GM18517 (cell line): ENCODE data around the gene GH2.
A peak's percentile ranks its signal among the peaks of the same experiment; 100 is the strongest.
"Not testable (repeated sequence)": the region's sequence is repeated elsewhere in the genome, so short reads cannot be mapped to it uniquely, and the experiment has no call there.

Source experiments
- ATAC-seq: cut with Tn5 transposase; IDR thresholded peaks from one replicate; pipeline ENCODE4 v1.9.1; 2021; ENCODE audit warnings: mild to moderate bottlenecking, moderate library complexity; ENCODE audit not compliant: unreplicated experiment

GH2 gene

DNA sequence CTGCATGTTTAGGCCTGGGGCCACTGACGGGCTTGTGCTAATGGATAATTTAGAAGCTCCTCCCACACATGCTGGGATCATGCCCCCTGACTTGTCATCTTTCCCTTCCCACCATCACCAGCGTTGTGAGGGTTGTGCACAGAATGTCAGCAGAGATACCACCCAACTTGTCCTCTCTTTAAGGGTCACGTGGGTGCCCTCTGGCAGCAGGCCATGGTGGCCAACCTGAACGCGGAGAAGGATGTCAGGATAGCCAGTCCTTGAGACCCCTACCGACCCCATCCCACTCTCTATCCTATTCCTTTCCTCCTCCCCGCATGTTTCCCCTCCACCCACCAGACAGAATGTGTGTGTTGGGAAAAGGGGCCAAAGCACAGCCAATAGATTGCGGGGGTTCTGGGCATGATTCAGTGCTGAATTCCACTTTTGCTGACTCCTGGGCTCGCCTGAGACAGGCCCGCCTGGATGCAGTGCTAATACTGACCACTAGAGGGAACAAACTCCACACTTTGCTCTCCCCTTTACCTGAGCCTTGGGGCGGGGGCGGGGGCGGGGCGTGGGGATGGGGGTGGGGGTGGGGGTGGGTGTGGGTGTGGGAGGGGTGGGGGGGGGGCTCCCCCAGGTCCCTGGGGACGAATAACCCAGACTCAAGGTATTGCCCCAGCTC, at the start of gene GH2:
Gene GH2, minus strand, starts transcription at position 10 of the 667 bp plus-strand sequence. CDS start 143 bp downstream, outside the sequence.
- ATAC-seq = no peak

DNA sequence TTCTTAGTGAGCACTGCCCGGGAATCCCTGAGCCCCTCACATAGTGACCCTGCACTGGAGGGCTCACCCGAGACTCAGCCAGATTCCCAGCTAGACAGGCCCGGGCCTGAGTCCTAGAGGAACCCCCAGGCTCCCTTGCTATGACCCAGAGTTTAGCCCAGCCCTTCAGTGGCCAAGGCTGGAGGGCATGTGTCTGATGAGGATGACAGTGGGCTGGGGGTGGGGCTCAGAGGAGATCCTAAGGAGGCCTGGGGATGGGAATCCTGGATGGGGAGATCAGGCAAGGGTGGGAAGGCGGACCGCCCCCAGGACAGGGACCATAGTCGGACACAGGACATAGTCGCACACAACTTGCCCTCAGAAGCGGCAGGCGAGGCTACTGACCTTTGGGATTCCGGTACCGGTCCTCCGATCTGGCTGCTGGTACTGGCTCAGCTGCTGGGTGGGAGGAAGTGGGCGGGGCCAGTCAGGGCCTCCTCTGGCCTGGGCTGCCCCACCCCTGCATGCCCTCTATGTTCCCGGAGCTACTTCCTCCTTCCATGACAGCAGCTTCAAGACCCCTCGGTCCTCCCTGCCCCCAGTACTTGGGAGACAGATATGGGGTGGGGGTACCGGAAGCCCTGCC, 49.3 kb upstream of the GH2 start:
- no peak for ATAC-seq

DNA sequence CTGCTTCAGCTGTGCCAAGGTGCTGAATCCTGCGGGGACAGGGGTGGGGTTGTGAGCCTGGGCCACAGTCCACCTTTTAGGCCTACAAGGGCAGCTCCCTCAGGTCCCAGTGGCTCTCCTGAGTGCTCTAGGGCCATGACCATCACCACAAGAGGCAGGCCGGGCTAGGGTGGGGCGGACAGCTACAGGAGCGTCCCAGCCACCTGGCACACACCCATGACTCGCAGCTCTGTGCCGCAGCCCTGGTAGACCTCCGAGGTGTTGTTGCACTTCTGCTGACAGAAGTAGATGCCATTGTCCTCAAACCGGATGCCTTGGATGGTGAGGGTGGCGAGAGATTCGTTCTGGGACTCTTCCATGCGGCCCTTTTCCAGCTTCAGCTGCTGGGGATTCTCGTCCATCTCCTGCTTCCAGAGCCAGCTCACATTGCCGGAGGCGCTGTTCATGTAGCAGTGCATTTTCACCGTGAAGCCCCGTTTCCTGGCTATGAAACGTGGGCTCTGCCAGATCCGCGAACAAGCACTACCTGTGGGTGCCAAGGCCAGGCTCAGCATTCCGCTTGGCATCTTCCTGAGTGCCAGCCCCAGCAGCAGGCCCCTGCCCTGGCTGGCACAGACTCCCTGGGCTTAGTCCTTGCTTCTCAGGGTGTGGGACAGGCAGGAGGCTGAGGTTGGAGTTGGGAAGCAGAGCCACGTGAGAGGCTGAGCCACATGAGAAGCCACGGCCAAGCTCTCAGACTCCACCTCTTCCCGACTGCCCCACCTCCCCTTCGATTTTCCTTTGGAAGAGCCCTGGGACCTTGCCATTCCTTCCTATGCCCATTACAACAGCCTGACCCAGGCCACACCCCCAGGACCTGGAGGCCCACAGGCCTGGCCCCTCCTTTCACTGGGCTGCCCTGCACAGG, 48.4 kb upstream of the GH2 start:
- ATAC-seq = no peak

DNA sequence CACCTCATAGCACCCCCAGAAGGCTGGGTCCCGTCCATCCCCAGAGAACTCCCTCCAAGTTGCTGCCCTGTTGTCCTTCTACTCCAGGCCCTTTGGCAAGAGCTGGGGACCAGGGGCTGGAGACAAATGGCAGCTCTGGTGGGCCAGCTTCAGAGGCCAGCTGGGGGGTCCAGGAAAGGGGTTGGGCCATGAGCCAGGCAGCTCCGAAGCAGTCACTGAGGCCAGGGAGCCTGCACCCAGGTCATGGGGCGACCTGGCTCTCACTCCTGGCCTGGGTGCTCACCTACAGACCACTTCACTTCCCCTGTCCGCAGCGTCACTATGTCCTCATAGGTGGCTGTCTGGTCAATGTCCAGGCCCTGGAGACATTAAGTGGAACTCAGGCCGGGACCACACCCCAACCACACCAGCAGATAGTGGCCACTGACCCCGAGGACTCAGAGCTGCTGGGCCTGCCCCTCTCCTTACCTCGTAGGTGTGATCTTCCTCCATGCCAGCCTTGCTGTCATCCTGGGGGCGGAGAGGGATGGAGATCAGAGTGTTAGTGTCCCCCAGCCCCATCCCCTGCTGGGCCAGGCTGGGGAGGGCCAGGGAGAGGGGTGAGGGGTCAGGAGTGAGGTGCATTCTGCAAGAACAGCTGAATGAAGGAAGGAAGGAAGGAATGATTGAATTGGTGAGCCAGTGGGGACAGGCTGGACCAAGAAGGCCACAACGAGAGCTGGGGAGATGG, 47.4 kb upstream of the GH2 start:
- ATAC-seq = no peak

DNA sequence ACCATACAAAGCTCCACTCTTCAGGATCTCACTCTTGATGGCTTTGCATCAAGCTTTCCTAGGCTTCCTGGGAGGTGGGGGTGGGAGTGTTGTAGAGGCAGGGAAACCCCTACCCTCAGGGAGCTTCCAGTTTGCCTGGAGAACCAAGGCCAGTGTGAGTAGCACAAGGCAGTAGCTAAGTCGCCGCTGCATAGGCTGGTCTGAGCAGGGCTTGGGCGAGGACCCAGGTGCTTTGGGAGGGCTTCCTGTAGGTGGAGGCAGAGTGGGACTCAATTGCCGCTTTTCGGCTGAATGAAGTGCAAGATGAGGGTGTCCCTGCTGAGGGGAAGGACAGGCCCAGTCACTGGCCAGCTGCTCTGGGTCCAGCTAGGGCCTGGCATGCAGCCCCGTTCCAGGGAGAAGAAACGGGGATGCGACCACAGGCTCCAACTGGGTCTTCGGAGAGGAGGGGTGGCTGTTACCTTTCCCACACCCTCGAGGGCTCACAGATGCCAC, 46.5 kb upstream of the GH2 start:
- ATAC-seq = no peak

DNA sequence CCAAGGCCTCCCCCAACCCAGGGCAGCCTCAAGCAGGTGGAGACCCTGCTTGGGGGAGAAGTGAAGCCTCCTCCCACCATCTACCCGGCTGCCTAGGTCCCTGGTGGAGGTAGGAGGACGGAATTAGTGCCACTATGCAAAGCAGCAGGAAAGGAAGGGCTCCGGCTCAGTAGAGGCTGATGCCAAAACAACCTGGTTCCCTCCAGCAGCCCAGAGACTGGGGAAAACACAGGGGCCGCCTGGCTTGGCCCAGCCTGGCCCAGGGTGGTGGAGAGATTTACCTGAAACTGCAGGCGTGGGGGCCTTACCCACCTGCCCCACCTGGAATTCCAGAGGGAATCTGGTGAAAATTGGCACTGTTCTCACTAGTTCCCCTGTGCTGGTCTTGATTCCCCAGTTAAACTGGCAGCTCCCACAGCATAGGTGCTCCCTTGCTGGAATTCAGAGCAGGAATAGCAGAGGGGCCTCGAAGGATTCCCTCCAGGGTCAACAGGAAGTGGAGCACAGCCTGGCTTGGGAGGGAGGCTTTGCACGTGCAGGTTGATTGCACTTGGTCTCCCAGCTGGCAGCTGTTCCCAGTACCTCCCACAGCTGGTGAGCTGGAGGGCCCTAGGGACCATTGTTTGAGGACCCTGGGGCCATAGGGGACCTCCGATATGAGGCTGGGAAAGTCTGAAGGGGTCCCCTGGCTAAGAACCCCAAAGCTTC, 45.9 kb upstream of the GH2 start:
- ATAC-seq = no peak

DNA sequence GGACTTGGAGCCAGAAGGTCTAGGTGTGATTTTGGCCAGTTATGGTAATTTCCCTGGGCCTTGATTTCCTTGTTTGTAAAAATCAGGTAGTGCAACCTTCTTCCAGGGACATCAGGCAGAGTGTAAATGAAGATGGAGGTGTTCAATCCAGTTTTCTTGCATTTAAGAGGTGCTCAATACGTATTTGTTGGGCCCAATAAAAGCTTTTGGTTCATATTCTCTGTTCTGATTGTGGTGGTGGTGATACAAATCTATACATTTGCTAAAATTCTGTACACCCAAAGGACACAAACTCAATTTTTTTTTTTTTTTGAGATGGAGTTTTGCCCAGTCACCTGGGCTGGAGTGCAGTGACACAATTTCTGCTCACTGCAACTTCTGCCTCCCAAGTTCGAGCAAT, 44.4 kb upstream of the GH2 start:
- ATAC-seq = no peak

DNA sequence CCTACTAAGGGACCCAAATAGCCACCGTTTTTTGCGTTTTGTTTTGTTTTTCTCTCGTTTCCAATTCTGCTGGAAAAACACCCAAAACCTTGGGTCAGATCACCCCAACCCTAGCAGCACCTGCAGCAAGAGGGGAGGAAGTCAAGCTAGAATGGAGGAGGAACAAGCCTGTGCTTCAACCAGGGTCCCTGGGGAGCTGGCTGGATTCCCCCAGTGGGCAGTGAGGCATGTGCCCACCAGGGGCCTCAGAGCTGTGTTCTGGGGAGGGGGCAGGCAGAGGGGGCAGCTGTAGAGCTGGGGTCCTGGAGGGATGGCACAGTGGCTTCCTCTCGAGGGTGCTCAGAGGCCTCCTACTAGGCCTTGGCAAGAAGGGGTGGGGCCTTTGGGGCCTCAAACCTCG, 43.9 kb upstream of the GH2 start:
- ATAC-seq = no peak

DNA sequence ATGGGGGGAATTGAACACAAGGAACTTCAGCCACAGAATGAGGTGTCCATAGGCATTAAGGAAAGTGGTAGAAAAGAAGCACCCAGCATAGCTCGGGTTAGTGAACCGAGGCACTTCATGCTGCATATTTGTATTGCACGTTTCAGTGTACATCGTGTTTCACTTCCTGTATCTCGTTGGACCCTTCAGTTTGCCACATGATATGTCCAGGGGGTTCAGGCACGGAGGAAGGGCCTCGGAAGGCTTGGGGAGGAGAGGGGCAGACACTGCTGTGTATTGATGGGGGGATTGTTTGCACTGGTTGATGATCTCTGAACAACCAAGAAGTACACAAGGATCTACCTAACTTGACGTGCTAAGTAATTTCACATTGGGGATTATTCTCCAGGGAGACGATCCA, 40.7 kb upstream of the GH2 start:
- ATAC-seq = peak; percentile 46

DNA sequence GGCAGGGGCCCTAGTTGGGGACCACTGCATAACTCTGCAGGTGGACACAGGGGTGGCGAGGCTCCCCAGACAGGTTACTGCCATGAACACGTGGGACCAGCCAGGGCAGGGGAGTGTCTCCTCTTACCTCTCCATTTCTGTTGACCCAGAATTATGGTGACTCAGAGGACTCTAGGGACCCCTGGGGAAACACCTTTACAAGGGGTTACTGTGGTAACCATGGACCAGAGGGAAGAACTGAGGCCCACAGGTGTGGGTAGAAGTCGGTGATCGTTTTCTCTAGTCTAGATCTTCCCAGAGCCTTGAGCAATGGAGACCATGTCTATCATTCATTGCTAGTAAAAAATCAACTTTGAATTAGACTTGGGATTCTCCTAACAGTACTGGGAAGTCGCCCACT, 39.0 kb upstream of the GH2 start:
- ATAC-seq = not testable (repeated sequence)

DNA sequence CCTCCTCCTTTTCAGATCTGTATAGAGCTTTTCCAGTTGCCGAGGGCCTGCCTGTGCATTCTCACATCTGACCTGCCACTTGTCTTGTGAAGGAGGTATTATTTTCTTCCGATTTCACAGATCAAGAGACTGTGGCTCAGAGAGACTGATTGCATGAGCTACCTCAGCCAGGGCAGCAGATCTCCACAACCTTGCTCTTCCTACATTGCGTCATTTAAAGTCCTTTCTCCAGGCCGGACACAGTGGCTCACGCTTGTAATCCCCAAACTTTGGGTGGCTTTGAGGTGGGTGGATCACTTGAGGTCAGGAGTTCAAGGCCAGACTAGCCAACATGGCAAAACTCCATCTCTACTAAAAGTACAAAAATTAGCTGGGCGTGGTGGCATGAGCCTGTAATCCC, 38.3 kb upstream of the GH2 start:
- ATAC-seq = not testable (repeated sequence)

DNA sequence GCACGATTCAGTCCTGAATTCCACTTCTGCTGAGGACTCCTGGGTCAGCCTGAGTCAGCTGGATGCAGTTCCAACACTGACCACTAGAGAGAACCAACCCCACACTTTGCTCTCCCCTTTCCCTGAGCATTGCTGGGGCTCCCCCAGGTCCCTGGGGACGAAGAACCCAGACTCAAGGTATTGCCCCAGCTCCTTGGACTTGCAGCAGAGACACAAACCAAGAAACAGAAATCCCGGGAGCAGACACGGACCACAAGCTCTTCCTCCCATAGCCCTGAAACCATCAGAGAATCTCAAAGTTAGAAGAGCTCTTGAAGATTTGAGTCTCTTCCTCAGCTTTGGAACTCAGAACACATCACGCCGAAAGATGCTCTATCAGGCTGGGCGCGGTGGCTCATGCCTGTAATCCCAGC, 37.6 kb upstream of the GH2 start:
- ATAC-seq = peak; percentile 56

DNA sequence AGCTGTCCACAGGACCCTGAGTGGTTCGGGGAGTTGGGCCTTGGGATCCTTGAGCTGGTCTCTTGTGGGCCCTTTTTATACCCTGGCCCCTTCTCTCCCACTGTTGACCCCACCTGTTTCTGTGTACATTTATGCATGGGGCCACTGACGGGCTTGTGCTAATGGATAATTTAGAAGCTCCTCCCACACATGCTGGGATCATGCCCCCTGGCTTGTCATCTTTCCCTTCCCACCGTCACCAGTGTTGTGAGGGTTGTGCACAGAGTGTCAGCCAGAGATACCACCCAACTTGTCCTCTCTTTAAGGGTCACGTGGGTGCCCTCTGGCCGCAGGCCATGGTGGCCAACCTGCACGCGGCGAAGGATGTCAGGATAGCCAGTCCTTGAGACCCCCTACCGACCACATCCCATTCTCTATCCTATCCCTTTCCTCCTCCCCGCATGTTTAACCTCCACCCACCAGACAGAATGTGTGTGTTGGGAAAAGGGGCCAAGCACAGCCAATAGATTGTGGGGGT, 37.1 kb upstream of the GH2 start, which contains the start of gene GH1:
Gene GH1, minus strand, starts transcription at position 51 of the 517 bp plus-strand sequence. CDS start 63 bp downstream, outside the sequence.
- ATAC-seq = not testable (repeated sequence)

DNA sequence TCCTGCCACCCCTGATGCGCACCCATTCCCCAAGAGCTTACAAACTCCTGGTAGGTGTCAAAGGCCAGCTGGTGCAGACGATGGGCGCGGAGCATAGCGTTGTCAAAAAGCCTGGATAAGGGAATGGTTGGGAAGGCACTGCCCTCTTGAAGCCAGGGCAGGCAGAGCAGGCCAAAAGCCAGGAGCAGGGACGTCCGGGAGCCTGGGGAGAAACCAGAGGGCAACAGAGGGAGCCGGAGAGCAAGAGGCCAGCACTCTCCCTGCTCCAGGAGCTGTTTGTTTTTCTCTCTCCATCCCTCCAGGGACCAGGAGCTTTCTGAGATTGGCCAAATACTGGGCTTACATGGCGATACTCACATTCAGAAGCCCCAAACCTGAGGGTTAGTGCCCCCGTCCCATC, 36.6 kb upstream of the GH2 start:
- ATAC-seq = no peak

DNA sequence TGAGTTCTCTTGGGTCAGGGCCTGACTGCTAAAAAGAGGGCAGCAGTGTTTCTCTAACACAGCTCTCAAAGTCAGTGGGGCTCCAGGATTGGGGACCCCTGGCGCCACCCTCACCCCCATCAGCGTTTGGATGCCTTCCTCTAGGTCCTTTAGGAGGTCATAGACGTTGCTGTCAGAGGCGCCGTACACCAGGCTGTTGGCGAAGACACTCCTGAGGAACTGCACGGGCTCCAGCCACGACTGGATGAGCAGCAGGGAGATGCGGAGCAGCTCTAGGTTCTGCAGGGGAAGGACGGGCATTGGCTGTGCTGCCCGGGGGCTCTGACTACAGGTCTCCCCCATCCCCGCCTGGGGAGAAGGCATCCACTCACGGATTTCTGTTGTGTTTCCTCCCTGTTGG, 35.9 kb upstream of the GH2 start:
- ATAC-seq = no peak

DNA sequence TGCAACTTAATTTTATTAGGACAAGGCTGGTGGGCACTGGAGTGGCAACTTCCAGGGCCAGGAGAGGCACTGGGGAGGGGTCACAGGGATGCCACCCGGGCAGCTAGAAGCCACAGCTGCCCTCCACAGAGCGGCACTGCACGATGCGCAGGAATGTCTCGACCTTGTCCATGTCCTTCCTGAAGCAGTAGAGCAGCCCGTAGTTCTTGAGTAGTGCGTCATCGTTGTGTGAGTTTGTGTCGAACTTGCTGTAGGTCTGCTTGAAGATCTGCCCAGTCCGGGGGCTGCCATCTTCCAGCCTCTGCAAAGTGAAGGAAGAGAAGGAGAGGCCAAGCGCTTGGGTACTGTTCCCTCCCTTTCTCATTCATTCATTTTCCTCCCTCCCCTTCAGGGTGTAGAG, 35.5 kb upstream of the GH2 start:
- ATAC-seq = not testable (repeated sequence)

DNA sequence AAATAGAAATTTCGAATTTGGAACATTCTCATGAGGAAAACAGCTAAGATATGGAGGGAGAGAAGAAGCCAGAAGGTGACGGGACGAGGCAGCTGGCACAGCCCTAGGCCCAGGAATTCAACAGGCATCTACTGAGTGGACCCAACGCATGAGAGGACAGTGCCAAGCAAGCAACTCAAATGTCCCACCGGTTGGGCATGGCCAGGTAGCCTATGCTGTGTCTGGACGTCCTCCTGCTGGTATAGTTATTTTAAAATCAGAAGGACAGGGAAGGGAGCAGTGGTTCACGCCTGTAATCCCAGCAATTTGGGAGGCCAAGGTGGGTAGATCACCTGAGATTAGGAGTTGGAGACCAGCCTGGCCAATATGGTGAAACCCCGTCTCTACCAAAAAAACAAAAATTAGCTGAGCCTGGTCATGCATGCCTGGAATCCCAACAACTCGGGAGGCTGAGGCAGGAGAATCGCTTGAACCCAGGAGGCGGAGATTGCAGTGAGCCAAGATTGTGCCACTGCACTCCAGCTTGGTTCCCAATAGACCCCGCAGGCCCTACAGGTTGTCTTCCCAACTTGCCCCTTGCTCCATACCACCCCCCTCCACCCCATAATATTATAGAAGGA, 34.9 kb upstream of the GH2 start:
- no peak for ATAC-seq

DNA sequence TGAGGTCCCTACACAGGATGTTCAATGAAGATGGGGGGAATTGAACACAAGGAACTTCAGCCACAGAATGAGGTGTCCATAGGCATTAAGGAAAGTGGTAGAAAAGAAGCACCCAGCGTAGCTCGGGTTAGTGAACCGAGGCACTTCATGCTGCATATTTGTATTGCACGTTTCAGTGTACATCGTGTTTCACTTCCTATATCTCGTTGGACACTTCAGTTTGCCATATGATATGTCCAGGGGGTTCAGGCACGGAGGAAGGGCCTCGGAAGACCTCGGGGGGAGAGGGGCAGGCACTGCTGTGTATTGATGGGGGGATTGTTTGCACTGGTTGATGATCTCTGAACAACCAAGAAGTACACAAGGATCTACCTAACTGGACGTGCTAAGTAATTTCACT, 34.0 kb upstream of the GH2 start:
- not testable (repeated sequence) for ATAC-seq

DNA sequence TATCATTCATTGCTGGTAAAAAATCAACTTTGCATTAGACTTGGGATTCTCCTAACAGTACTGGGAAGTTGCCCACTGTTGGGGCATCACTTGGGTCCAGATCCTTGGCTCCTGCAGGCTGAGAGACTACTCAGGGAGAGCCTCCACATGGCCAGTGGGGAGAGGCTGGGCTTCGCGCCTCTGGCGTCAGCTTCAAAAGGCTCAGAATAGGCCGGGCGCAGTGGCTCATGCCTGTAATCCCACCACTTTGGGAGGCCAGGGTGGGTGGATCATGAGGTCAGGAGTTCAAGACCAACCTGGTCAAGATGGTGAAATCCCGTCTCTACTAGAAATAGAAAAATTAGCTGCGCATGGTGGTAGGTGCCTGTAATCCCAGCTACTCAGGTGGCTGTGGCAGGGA, 32.7 kb upstream of the GH2 start:
- ATAC-seq = no peak
